ENCODE results near the gene CCL18.
"Not testable (repeated sequence)": the region's sequence is repeated elsewhere in the genome, so short reads cannot be mapped to it uniquely, and the experiment has no call there.

- not testable (repeated sequence) for TF ChIP-seq SP1 (IDR thresholded peaks at IDR 0.05); BHLHE40 (IDR thresholded peaks at IDR 0.05; ENCODE audit: borderline replicate concordance)
These were observed 49.1 kb downstream of the CCL18 start for GRCh38 chr17:36113131-36113530.

Data from HEK293T (cell line).